Omental fat pad (tissue), 4 donors: ENCODE results near the gene NAPA. TPM values are rescaled to one million over a fixed set of nuclear protein-coding genes. Genes with fewer than 3 reads are reported as not detected.

Experiments used
- ATAC-seq: fragments of 150-250 bp; one replicate; pipeline ENCODE4 v1.9.1; 2016; ENCODE audit warnings: mild to moderate bottlenecking, moderate library complexity; ENCODE audit not compliant: low FRiP score
- DNase-seq: peaks from one replicate; pipeline ENCODE4 v3.0.0-alpha.2; 2019; ENCODE audit warnings: low spot score
- total RNA-seq, 4 donors: library from RNA; depleted of rRNA; stranded (reverse); fragments of >200 nt; gene quantifications; one replicate each; pipeline ENCODE4 v1.1.0, GENCODE V29; 2016
- TF ChIP-seq, protein P1 (sequence below), 3 donors: fragments of 450-650 bp; IDR thresholded peaks; one replicate each; pipeline ENCODE4 v1.5.1; 2016 to 2017; ENCODE audit warnings: antibody characterized with exemption in 3 of 3, mild to moderate bottlenecking in 3 of 3, moderate library complexity in 2 of 3

The NAPA gene
- total RNA-seq, 4 donors from 2014 or later: 77.5 to 83.6 (median 81.0) TPM

DNA sequence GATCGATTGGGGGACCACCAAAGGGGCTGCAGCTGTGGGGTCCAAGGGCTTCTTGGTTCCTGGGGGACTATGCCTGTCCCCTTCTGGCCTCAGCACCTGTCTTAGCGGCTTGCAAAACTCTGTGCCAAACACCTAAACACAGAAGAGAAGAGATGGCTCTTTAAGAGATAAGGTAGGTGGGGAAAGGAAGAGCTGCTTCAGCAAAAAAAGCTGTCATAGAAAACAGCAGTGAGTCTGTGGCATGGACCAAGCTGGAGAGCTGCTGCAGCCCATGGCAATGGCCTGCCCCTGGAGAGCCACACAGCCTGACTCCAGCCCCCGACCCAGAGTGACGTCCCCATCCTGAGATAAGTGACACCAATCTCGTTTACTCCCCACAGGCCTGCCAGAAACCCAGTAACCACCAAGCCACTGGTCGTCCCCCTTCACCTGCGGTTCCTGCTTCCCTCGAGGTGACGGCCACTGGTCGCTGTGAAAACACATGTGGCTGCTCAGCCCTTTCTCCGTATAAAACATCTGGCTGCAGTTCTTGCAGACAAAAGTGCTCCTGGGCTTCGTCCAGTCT lies 25.0 kb upstream of the NAPA start:
- TF ChIP-seq, protein P1, sequence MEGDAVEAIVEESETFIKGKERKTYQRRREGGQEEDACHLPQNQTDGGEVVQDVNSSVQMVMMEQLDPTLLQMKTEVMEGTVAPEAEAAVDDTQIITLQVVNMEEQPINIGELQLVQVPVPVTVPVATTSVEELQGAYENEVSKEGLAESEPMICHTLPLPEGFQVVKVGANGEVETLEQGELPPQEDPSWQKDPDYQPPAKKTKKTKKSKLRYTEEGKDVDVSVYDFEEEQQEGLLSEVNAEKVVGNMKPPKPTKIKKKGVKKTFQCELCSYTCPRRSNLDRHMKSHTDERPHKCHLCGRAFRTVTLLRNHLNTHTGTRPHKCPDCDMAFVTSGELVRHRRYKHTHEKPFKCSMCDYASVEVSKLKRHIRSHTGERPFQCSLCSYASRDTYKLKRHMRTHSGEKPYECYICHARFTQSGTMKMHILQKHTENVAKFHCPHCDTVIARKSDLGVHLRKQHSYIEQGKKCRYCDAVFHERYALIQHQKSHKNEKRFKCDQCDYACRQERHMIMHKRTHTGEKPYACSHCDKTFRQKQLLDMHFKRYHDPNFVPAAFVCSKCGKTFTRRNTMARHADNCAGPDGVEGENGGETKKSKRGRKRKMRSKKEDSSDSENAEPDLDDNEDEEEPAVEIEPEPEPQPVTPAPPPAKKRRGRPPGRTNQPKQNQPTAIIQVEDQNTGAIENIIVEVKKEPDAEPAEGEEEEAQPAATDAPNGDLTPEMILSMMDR (IDR thresholded peaks at IDR 0.05): no peak
- DNase-seq (no peak), ATAC-seq (no peak)

DNA sequence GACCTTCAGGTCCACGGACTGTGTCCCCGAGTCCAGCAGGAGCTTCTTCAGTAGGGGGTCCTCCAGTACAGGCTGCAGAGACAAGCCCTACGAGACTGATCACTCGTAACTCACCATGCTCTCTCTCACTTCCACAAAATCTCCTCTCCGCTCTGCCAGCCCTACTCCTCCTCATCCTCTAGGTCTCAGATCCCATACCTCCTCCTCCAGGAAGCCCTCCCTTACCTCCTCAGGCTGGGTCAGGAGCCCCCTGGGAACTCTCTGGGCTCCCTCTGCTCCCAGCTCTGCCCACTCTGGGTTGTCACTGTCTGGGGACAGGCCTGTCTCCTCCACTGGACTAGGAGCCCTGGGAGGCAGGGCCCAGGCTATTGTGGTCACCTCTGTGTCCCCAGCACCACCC lies 23.9 kb upstream of the NAPA start:
- DNase-seq (no peak), ATAC-seq (no peak)
- TF ChIP-seq, protein P1 (IDR thresholded peaks at IDR 0.05): no peak

DNA sequence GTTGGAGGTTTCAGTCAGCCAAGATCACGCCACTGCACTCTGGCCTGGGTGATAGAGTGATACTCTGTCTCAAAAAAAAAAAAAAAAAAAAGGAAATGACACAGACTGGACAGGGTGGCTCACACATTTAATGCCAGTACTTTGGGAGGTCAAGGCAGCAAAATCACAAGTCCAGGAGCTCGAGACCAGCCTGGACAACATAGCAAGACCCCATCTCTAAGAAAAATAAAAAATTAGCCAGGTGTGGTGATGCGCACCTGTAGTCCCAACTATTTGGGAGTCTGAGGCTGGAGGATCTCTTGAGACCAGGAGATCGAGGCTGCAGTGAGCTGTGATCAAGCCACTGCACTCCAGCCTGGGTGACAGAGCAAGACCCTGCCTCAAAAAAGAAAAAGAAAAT lies 22.6 kb upstream of the NAPA start:
- ATAC-seq (no peak), DNase-seq (no peak)
- TF ChIP-seq, protein P1 (IDR thresholded peaks at IDR 0.05): no peak

DNA sequence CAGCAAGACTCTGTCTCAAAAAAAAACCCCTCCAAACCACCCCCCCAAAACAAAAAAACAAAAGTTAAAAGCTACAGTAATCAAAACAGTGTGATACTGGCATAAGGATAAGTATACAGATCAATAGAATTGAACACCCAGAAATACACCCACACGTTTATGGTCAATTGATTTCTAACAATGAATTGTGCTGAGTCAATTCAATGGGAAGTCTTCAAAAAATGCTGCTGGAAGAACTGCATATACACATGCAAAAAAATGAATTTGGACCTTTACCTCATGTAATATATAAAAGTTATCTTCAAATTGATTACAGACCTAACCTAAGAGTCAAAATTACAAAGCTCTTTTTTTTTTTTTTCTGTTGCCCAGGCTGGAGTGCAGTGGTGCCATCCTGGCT lies 19.8 kb upstream of the NAPA start:
- TF ChIP-seq, protein P1 (IDR thresholded peaks at IDR 0.05): no peak
- ATAC-seq: no peak
- no peak for DNase-seq

DNA sequence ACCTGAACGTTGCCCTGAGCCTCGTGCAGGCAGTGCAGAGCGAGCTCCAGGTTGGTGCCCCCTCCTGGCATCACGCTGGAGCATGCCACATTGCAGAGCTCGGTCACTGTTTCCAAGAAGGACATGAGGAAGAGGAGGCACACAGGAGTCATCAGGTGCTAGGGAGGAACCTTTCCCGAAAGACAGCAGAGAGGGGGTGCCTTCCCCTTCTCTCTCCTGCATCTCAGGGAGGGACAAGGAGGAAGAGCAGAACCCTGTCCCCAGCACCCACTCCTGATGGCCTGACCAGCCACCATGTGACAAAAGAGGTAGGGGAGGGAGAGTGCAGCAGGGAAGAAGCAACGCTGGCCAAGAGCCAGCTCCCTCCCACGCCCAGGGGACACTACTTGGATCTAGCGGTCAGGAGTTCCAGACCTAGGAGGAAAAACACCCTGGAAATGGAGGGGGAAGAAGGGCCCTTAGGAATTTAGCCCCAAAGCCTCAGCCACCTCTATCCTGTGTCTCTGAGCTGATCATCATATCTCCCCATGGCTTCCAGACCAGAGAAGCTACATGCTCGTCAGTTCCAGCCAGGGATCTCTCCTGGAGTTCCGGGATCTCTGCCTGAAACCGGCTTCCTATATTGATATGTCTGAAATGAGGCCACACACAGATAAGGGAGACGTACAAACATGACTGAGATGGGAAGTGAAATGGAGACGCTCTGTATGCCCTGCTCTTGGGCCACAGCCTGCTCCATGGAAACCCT lies 17.0 kb upstream of the NAPA start:
- DNase-seq (no peak), ATAC-seq (no peak)
- TF ChIP-seq, protein P1 (IDR thresholded peaks at IDR 0.05): no peak

DNA sequence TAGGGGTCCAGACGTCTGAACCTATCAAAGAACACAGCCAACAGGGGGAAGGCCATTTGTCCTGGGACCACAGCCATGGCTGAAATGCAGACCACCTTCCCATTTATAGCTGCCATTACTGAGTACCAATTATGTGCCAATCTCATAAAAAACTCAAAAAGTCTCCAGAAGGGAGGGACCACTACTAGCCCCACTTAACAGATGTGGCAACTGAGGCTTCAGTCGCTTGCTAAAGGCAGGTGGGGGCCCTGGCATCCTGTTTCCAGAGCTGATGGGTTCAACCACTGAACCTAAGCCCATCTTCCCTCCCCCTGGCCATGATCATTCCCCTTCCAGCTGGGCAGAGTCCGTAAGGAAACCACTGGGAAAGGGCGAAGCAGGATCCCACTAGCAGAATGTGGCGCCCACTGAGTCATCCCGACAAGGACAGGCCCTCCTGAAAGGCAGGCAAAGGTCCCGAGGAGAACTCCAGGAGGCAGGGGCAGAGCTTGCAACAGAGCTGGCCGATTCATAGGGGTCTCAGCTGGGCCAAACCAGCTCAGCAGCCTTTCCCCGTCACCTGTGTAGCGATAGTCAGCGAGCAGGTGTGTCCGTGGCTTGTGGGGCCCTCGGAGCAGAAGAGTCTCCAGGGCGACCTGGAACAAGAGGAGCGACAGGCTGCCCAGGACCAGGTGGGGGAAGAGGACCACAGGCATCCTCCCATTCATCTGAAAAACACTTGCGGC lies 14.3 kb upstream of the NAPA start:
- no peak for DNase-seq
- no peak for ATAC-seq

More for the DNA sequence above, 14.3 kb upstream of the NAPA start:
- TF ChIP-seq, protein P1 (IDR thresholded peaks at IDR 0.05): no peak
